Parathyroid adenoma (tissue), 2 donors: ENCODE results near the gene ZNF500.

Experiments
- H2AFZ ChIP-seq: fragments of 300-600 bp; sonication (generic); one replicate; pipeline ENCODE4 v1.7.0; 2017; ENCODE audit warnings: antibody characterized with exemption, mild to moderate bottlenecking
- H3K27ac ChIP-seq: fragments of 300-600 bp; sonication (generic); one replicate; pipeline ENCODE4 v1.7.0; 2017
- H3K27me3 ChIP-seq: fragments of 300-600 bp; sonication (generic); one replicate; pipeline ENCODE4 v1.7.0; 2017; ENCODE audit warnings: low read length; ENCODE audit not compliant: control insufficient read depth, insufficient read depth
- H3K36me3 ChIP-seq: fragments of 300-600 bp; sonication (generic); one replicate; pipeline ENCODE4 v1.7.0; 2017; ENCODE audit warnings: low read length; ENCODE audit not compliant: control insufficient read depth, insufficient read depth
- H3K4me1 ChIP-seq: fragments of 300-600 bp; sonication (generic); one replicate; pipeline ENCODE4 v1.7.0; 2017; ENCODE audit warnings: control low read depth
- H3K4me2 ChIP-seq: fragments of 300-600 bp; sonication (generic); one replicate; pipeline ENCODE4 v1.7.0; 2017; ENCODE audit warnings: low read length
- H3K4me3 ChIP-seq: fragments of 300-600 bp; sonication (generic); one replicate; pipeline ENCODE4 v1.7.0; 2017; ENCODE audit warnings: low read depth, low read length
- H3K79me2 ChIP-seq: fragments of 300-600 bp; sonication (generic); one replicate; pipeline ENCODE4 v1.7.0; 2017; ENCODE audit warnings: control low read depth
- H3K9ac ChIP-seq: fragments of 300-600 bp; sonication (generic); one replicate; pipeline ENCODE4 v1.7.0; 2017; ENCODE audit warnings: mild to moderate bottlenecking
- H3K9me3 ChIP-seq: fragments of 300-600 bp; sonication (generic); one replicate; pipeline ENCODE4 v1.7.0; 2017; ENCODE audit warnings: low read length; ENCODE audit not compliant: control insufficient read depth
- TF ChIP-seq, protein P1 (sequence below): fragments of 300-600 bp; sonication (generic); IDR thresholded peaks from one replicate; pipeline ENCODE4 v1.7.0; 2017; ENCODE audit warnings: antibody characterized with exemption, mild to moderate bottlenecking
- donor health status: primary hyperparathyroidism.

Gene ZNF500

DNA sequence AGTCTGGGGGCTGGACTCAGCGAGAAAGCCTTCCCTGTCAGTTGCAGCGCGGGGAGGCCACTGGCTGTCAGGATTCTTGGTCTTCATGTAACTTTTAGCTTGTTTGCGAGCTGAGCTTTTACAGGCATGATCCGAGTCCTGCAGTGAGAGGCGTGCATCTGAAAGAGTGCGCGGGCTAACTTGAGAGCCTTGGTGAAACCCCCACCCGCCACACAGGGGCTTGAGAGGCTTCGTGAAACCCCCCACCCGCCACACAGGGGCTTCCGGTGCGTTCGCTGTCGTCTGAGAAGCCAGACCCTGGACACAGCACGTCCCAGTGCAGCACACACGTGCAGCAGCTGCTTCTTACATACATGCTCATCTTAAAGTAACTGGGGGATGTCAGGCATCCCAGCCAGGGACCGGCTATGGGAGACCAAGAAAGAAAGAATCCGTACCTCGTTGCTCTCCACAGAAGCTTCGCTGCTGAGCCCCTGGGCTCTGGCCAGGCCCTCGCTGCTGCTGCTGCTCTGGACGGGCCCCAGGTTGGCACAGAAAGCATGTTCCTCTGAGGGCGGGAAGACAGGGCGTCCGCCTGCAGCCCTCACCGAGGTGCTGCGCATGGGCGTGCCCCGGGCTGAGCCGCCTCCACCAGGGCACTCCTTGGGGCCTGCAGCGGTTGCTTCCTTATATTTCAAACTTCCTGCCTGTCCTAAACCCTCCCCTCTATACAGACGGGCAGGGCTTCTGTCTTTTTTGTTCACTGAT lies 65.8 kb downstream of the ZNF500 start:
- no peaks in the 10 kb centered on the region for H3K4me1 ChIP-seq
- H3K27ac ChIP-seq: no peak overlapping the region
- H3K36me3 ChIP-seq: no peaks in the 10 kb centered on the region
- H3K27me3 ChIP-seq: no peaks in the 10 kb centered on the region
- H3K9ac ChIP-seq: no peak overlapping the region
- TF ChIP-seq, protein P1, sequence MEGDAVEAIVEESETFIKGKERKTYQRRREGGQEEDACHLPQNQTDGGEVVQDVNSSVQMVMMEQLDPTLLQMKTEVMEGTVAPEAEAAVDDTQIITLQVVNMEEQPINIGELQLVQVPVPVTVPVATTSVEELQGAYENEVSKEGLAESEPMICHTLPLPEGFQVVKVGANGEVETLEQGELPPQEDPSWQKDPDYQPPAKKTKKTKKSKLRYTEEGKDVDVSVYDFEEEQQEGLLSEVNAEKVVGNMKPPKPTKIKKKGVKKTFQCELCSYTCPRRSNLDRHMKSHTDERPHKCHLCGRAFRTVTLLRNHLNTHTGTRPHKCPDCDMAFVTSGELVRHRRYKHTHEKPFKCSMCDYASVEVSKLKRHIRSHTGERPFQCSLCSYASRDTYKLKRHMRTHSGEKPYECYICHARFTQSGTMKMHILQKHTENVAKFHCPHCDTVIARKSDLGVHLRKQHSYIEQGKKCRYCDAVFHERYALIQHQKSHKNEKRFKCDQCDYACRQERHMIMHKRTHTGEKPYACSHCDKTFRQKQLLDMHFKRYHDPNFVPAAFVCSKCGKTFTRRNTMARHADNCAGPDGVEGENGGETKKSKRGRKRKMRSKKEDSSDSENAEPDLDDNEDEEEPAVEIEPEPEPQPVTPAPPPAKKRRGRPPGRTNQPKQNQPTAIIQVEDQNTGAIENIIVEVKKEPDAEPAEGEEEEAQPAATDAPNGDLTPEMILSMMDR: no peak
- H2AFZ ChIP-seq: no peak overlapping the region
- H3K79me2 ChIP-seq: no peaks in the 10 kb centered on the region
- no peak overlapping the region for H3K4me3 ChIP-seq
- no peaks in the 10 kb centered on the region for H3K9me3 ChIP-seq
- no peak overlapping the region for H3K4me2 ChIP-seq

DNA sequence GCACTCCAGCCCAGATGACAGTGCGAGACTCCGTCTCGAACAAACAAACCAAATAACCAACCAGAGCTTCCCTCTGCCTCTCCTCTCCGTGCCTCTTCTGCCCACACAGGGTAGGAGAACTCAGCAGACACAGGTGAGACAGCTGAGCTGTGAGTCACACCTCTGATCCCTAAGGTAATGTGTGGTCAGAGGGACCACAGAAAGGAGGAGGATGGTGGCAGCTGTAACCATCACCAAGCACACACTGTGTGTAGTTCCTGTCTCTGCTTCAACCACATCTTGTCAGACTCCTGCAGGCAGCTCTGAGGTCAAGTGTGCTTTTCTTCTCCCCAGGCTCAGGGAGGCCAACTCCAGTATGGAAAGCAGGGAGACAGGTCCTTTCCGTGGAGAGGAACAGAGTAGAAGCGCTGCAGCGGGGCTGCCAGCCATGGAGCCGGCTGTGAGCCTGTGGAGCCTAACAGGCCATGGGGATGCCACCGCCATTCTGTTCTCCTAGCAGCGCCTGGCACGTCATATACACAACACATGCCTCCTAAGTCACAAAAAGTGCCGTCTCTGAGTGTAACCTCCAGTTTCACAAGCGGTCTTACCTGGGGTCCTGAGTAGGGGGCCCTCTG lies 66.5 kb downstream of the ZNF500 start:
- Histone ChIP-seq H3K4me1 (no peaks in the 10 kb centered on the region), H3K9me3 (no peaks in the 10 kb centered on the region), H3K4me2 (no peak overlapping the region), H2AFZ (no peak overlapping the region), H3K4me3 (no peak overlapping the region), H3K27me3 (no peaks in the 10 kb centered on the region), H3K79me2 (no peaks in the 10 kb centered on the region), H3K27ac (no peak overlapping the region), H3K36me3 (no peaks in the 10 kb centered on the region), H3K9ac (no peak overlapping the region)
- TF ChIP-seq, protein P1: no peak

DNA sequence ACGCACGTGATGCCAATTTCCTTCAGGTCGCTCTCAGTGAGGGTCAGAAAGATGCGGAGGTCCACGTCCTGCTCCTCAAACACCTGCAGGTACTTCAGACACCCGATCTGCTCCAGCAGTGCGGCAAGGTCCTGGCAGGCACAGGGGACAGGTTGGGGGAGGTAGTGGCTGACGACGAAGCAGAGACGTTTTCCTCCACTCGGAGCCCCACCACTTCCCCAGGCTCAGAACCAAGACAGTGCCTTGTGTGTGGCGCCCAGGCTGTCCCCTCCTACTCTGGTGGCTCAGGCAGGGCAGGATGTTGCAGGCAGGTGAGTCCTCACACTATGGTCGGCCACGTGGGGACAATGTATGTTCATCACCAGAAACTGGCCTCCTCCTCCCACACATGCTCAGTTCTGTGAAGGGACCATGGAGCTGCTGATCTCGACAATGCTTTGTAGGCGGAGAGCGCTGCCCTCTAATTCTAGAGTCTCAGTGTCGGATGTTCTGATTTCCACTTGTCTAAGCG lies 67.9 kb downstream of the ZNF500 start:
- Histone ChIP-seq H3K27ac (no peak overlapping the region), H3K36me3 (no peaks in the 10 kb centered on the region)

DNA sequence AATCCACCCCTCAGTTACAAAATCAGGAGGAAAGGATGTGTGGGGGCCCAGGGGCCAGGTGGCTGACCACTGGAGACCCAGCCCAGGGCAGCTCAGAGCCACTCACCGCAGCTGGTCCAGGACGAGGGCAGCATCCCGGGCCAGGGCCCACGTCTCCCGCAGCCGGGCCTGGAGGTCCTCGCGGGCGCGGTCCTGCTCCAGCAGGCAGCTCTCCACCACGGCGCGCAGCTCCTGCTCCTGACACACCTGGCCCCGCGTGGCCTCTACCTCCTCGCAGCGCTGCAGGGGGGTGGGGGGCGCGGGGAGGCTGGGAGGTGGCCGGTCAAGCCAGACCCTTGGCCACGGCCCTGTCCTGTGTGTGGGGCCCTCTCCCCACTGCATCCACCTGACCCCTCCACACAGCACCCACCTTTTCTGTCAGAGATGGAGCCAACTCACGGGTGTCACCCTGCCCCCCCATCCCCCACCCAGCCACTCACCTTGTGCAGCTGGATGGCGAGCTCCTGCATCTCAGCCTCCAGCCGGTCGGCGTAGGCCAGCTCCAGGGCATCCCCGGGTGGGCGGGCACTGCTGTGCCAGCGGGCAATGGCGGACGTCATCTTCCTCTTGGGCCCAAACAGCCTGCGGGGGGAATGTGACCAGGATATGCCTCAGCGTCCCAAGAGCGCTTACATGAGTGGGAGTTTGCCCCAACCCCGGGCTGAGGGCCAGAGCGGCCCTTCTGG lies 68.5 kb downstream of the ZNF500 start:
- no peaks in the 10 kb centered on the region for H3K9me3 ChIP-seq
- H3K79me2 ChIP-seq: no peaks in the 10 kb centered on the region
- H2AFZ ChIP-seq: no peak overlapping the region
- no peak overlapping the region for H3K9ac ChIP-seq
- no peak overlapping the region for H3K27ac ChIP-seq
- H3K4me2 ChIP-seq: no peak overlapping the region
- no peaks in the 10 kb centered on the region for H3K27me3 ChIP-seq
- no peak overlapping the region for H3K4me3 ChIP-seq
- TF ChIP-seq, protein P1: no peak
- H3K4me1 ChIP-seq: no peaks in the 10 kb centered on the region
- H3K36me3 ChIP-seq: no peaks in the 10 kb centered on the region

More for the DNA sequence above, 67.9 kb downstream of the ZNF500 start:
- no peaks in the 10 kb centered on the region for H3K9me3 ChIP-seq
- no peak overlapping the region for H2AFZ ChIP-seq
- H3K27me3 ChIP-seq: no peaks in the 10 kb centered on the region
- no peaks in the 10 kb centered on the region for H3K4me1 ChIP-seq
- TF ChIP-seq, protein P1: no peak
- no peak overlapping the region for H3K4me2 ChIP-seq
- H3K4me3 ChIP-seq: no peak overlapping the region
- H3K79me2 ChIP-seq: no peaks in the 10 kb centered on the region
- H3K9ac ChIP-seq: no peak overlapping the region
